ENCODE results near the gene DIP2B.
"Not testable (repeated sequence)": the region's sequence is repeated elsewhere in the genome, so short reads cannot be mapped to it uniquely, and the experiment has no call there.

The DIP2B gene

GRCh38 chr12:50517421-50518048 lies 12.8 kb downstream of the DIP2B start:
- DNase-seq (ENCODE audit: low read depth), result peak; percentile 6
- no peak overlapping the region for H3K4me3 ChIP-seq (ENCODE audit: low read depth, low read length)

GRCh38 chr12:50518090-50518489 lies 13.3 kb downstream of the DIP2B start:
- H3K4me3 ChIP-seq (ENCODE audit: low read depth, low read length), result no peak overlapping the region
- no peak for DNase-seq (ENCODE audit: low read depth)

GRCh38 chr12:50519353-50519752 lies 14.6 kb downstream of the DIP2B start:
- no peak overlapping the region for H3K4me3 ChIP-seq (ENCODE audit: low read depth, low read length)
- DNase-seq (ENCODE audit: low read depth), result no peak

GRCh38 chr12:50520416-50521207 lies 15.8 kb downstream of the DIP2B start:
- H3K4me3 ChIP-seq (ENCODE audit: low read depth, low read length), result no peak overlapping the region
- no peak for DNase-seq (ENCODE audit: low read depth)

GRCh38 chr12:50521781-50522180 lies 17.0 kb downstream of the DIP2B start:
- not testable (repeated sequence) for DNase-seq (ENCODE audit: low read depth); H3K4me3 ChIP-seq (ENCODE audit: low read depth, low read length)

GRCh38 chr12:50523772-50524171 lies 19.0 kb downstream of the DIP2B start:
- no peak overlapping the region for H3K4me3 ChIP-seq (ENCODE audit: low read depth, low read length)
- DNase-seq (ENCODE audit: low read depth), result no peak

GRCh38 chr12:50524621-50525020 lies 19.8 kb downstream of the DIP2B start:
- no peak for DNase-seq (ENCODE audit: low read depth)
- H3K4me3 ChIP-seq (ENCODE audit: low read depth, low read length), result no peak overlapping the region

GRCh38 chr12:50525422-50525821 lies 20.6 kb downstream of the DIP2B start:
- no peak for DNase-seq (ENCODE audit: low read depth)
- no peak overlapping the region for H3K4me3 ChIP-seq (ENCODE audit: low read depth, low read length)

GRCh38 chr12:50527359-50527726 lies 22.6 kb downstream of the DIP2B start:
- H3K4me3 ChIP-seq (ENCODE audit: low read depth, low read length), result no peak overlapping the region
- DNase-seq (ENCODE audit: low read depth), result no peak

- DNase-seq (ENCODE audit: low read depth), result no peak
- H3K4me3 ChIP-seq (ENCODE audit: low read depth, low read length), result no peak overlapping the region
These were observed 24.0 kb downstream of the DIP2B start for GRCh38 chr12:50528800-50529199.

- DNase-seq (ENCODE audit: low read depth), result no peak
These were observed 24.6 kb downstream of the DIP2B start for GRCh38 chr12:50529345-50529744.

GRCh38 chr12:50530532-50530931 lies 25.7 kb downstream of the DIP2B start:
- H3K4me3 ChIP-seq (ENCODE audit: low read depth, low read length), result no peak overlapping the region
- no peak for DNase-seq (ENCODE audit: low read depth)

More at GRCh38 chr12:50529345-50529744, 24.6 kb downstream of the DIP2B start:
- no peak overlapping the region for H3K4me3 ChIP-seq (ENCODE audit: low read depth, low read length)

- H3K4me3 ChIP-seq (ENCODE audit: low read depth, low read length), result no peak overlapping the region
- no peak for DNase-seq (ENCODE audit: low read depth)
These were observed 28.4 kb downstream of the DIP2B start for GRCh38 chr12:50533203-50533584.

GRCh38 chr12:50533971-50534370 lies 29.2 kb downstream of the DIP2B start:
- no peak for DNase-seq (ENCODE audit: low read depth)
- no peak overlapping the region for H3K4me3 ChIP-seq (ENCODE audit: low read depth, low read length)

- no peak for DNase-seq (ENCODE audit: low read depth)
- H3K4me3 ChIP-seq (ENCODE audit: low read depth, low read length), result no peak overlapping the region
These were observed 32.2 kb downstream of the DIP2B start for GRCh38 chr12:50536831-50537537.

GRCh38 chr12:50537538-50537919 lies 32.7 kb downstream of the DIP2B start:
- no peak for DNase-seq (ENCODE audit: low read depth)
- no peak overlapping the region for H3K4me3 ChIP-seq (ENCODE audit: low read depth, low read length)

GRCh38 chr12:50538182-50538581 lies 33.4 kb downstream of the DIP2B start:
- DNase-seq (ENCODE audit: low read depth), result no peak
- no peak overlapping the region for H3K4me3 ChIP-seq (ENCODE audit: low read depth, low read length)

- DNase-seq (ENCODE audit: low read depth), result no peak
- no peak overlapping the region for H3K4me3 ChIP-seq (ENCODE audit: low read depth, low read length)
These were observed 36.4 kb downstream of the DIP2B start for GRCh38 chr12:50541139-50541538.

GRCh38 chr12:50542448-50542847 lies 37.7 kb downstream of the DIP2B start:
- no peak overlapping the region for H3K4me3 ChIP-seq (ENCODE audit: low read depth, low read length)
- no peak for DNase-seq (ENCODE audit: low read depth)

- not testable (repeated sequence) for H3K4me3 ChIP-seq (ENCODE audit: low read depth, low read length); DNase-seq (ENCODE audit: low read depth)
These were observed 38.4 kb downstream of the DIP2B start for GRCh38 chr12:50543188-50543587.

- no peak for DNase-seq (ENCODE audit: low read depth)
- H3K4me3 ChIP-seq (ENCODE audit: low read depth, low read length), result no peak overlapping the region
These were observed 40.4 kb downstream of the DIP2B start for GRCh38 chr12:50545213-50545612.
